CD14-positive monocyte (primary cell): ENCODE measurements around the gene WDR48. TPM values are rescaled to one million over a fixed set of nuclear protein-coding genes. Genes with fewer than 3 reads are reported as not detected.
A peak's percentile ranks its signal among the peaks of the same experiment; 100 is the strongest.

Source experiments
- DNase-seq, 3 donors: peaks; one replicate each; pipeline ENCODE4 v3.0.0-alpha.2; 2011 to 2022
- H2AFZ ChIP-seq: 2 replicates; pipeline ENCODE4 v1.6.0; 2012; ENCODE audit warnings: mild to moderate bottlenecking, low read depth, low read length, inconsistent platforms; ENCODE audit not compliant: insufficient read depth, poor library complexity, severe bottlenecking
- H3K27ac ChIP-seq, 2 donors: 1 replicate in 1 of 2; 2 replicates in 1 of 2; pipeline ENCODE4 v1.5.1; 2012 to 2013; ENCODE audit warnings: low read length in 2 of 2, control low read depth in 1 of 2, inconsistent platforms in 1 of 2, low read depth in 1 of 2, mild to moderate bottlenecking in 1 of 2
- H3K27me3 ChIP-seq, 2 donors: one replicate each; pipeline versions ENCODE4 v1.6.0 to v1.6.1; 2011 to 2013; ENCODE audit warnings: low read length in 2 of 2; ENCODE audit not compliant: control insufficient read depth in 2 of 2, insufficient read depth in 2 of 2
- H3K36me3 ChIP-seq, 2 donors: replicated peaks in 1 of 2; 1 replicate in 1 of 2; 2 replicates in 1 of 2; pipeline versions ENCODE4 v1.5.1 to v1.6.1; 2012 to 2013; ENCODE audit warnings: low read length in 2 of 2, control low read depth in 1 of 2, inconsistent platforms in 1 of 2, mild to moderate bottlenecking in 1 of 2; ENCODE audit not compliant: insufficient read depth in 2 of 2, control insufficient read depth in 1 of 2
- H3K4me1 ChIP-seq, 2 donors: 1 replicate in 1 of 2; 2 replicates in 1 of 2; pipeline versions ENCODE4 v1.5.1 to v1.6.1; 2012 to 2013; ENCODE audit warnings: low read length in 2 of 2, control low read depth in 1 of 2, inconsistent platforms in 1 of 2, mild to moderate bottlenecking in 1 of 2, moderate library complexity in 1 of 2; ENCODE audit not compliant: insufficient read depth in 2 of 2, control insufficient read depth in 1 of 2
- H3K4me2 ChIP-seq: replicated peaks from 2 replicates; pipeline ENCODE3; 2012; ENCODE audit warnings: low read length, moderate library complexity, mild to moderate bottlenecking; ENCODE audit not compliant: poor library complexity, severe bottlenecking; ENCODE audit errors: extremely low read depth
- H3K4me3 ChIP-seq, 3 experiments: fragments of 200-600 bp in 1 of 3; sonication (generic) in 1 of 3; replicated peaks in 1 of 3; 1 replicate in 2 of 3; 2 replicates in 1 of 3; pipeline ENCODE4 v1.5.1; 2011 to 2013; ENCODE audit warnings: low read length in 3 of 3, mild to moderate bottlenecking in 3 of 3, control low read depth in 2 of 3, low read depth in 2 of 3, inconsistent platforms in 1 of 3, moderate library complexity in 1 of 3
- H3K79me2 ChIP-seq: 2 replicates; pipeline ENCODE4 v1.6.0; 2012; ENCODE audit warnings: mild to moderate bottlenecking, control low read depth, inconsistent platforms, low read length, moderate library complexity; ENCODE audit not compliant: insufficient read depth
- H3K9ac ChIP-seq: 2 replicates; pipeline ENCODE4 v1.6.0; 2017; ENCODE audit warnings: low read length, mild to moderate bottlenecking; ENCODE audit not compliant: insufficient read depth, poor library complexity, severe bottlenecking
- H3K9me3 ChIP-seq, 2 donors: replicated peaks in 1 of 2; 1 replicate in 1 of 2; 2 replicates in 1 of 2; pipeline versions ENCODE4 v1.5.1 to v1.6.1; 2012 to 2013; ENCODE audit warnings: low read length in 2 of 2, control low read depth in 1 of 2; ENCODE audit not compliant: control insufficient read depth in 1 of 2, insufficient read depth in 1 of 2
- H4K20me1 ChIP-seq: 2 replicates; pipeline ENCODE4 v1.6.0; 2012; ENCODE audit warnings: mild to moderate bottlenecking, low read length, control low read depth, moderate library complexity; ENCODE audit not compliant: insufficient read depth
- H3K27ac Mint-ChIP-seq, 7 donors: one replicate each; pipeline ENCODE4 v1.8.0; 2020; ENCODE audit warnings: mild to moderate bottlenecking in 7 of 7, mixed read lengths in 7 of 7, moderate library complexity in 6 of 7, inconsistent platforms in 2 of 7
- H3K27me3 Mint-ChIP-seq, 3 donors: one replicate each; pipeline ENCODE4 v1.8.0; 2021 to 2022; ENCODE audit warnings: low read depth in 3 of 3, mild to moderate bottlenecking in 3 of 3, mixed read lengths in 3 of 3, moderate library complexity in 3 of 3, inconsistent platforms in 1 of 3
- H3K36me3 Mint-ChIP-seq, 2 donors: one replicate each; pipeline ENCODE4 v1.8.0; 2020; ENCODE audit warnings: mixed read lengths in 2 of 2, inconsistent platforms in 1 of 2, mild to moderate bottlenecking in 1 of 2
- H3K4me1 Mint-ChIP-seq: one replicate; pipeline ENCODE4 v1.8.0; 2020; ENCODE audit warnings: mild to moderate bottlenecking, mixed read lengths
- H3K4me3 Mint-ChIP-seq, 2 donors: one replicate each; pipeline ENCODE4 v1.8.0; 2020; ENCODE audit warnings: mild to moderate bottlenecking in 2 of 2, mixed read lengths in 2 of 2, moderate library complexity in 1 of 2
- H3K9me3 Mint-ChIP-seq, 7 donors: one replicate each; pipeline ENCODE4 v1.8.0; 2020 to 2022; ENCODE audit warnings: mixed read lengths in 7 of 7, mild to moderate bottlenecking in 6 of 7, moderate library complexity in 6 of 7, inconsistent platforms in 2 of 7
- WGBS: methylation state at CpG from one replicate; pipeline ENCODE4 v1.1.5; 2013; ENCODE audit warnings: missing lambda C conversion rate; ENCODE audit not compliant: insufficient coverage; 5-methylcytosine and 5-hydroxymethylcytosine counted together
- intact Hi-C, 2 donors: fragments of 100-400 bp; cut with micrococcal nuclease; formaldehyde crosslinking; loops; one replicate each; pipeline versions ENCODE4 v1.15.0 to v1.15.1; 2023
- polyA plus RNA-seq, 3 donors: library from polyadenylated mRNA; depleted of rRNA in 1 of 3; unstranded in 2 of 3; stranded (reverse) in 1 of 3; fragments of 300-500 nt in 2 of 3; fragments of >200 nt in 1 of 3; fragmentation: Illumina TruSeq in 2 of 3; gene quantifications; 1 replicate in 2 of 3; 2 replicates in 1 of 3; pipeline ENCODE4 v1.2.3, GENCODE V29; 2012 to 2021
- TF ChIP-seq, protein P1 (sequence below): fragments of 200-600 bp; IDR thresholded peaks from one replicate; pipeline ENCODE4 v1.8.0; 2022; ENCODE audit warnings: antibody characterized with exemption, mild to moderate bottlenecking

WDR48 gene
- polyA plus RNA-seq, 3 donors: 15.0 to 22.7 (median 17.1) TPM

DNA sequence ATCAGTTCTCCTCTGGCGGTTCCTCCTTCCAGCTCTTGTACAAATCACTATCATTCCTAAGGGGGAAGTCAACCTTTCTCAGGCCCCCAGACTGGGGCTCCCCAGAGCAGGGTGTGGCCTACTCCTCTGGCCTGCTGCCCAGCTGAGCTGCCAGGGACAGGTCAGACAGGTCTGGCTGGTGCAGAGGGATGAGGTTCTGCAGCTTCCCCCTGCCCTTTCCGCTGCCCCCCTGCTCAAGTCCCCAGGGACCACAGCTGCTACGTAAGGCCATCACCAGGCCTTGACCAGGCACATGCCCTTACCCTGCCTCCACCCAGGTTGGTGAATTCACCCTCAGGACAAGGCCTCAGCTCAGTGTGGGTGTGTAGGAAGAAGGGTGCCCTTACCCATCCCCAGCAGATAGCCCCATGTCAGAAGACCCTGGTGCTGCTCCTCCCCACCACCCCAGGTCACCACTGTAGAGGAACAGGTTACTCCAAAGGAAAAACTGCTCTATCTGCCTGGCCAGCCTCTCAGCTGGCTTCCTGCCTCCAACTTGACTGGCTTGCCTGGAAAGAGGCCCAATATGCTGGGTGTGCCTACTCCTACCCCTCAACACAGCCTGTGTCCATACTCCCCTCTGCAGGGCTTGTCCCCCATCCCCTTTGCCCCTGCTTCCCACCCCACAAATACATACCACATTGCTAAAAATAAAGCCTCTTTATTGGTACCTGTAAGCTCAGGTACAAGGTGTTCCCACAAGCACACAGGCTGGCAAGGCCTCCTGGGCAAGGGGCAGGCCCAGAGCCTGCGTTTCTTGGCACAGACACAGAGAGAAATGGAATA, 89.6 kb downstream of the WDR48 start:
- Histone ChIP-seq H3K9ac (peak overlapping the region; percentile 10), H3K27me3 (no peaks in the 10 kb centered on the region), H3K4me1 (peaks cover 38 to 51% of the 10 kb centered on the region in 2 donors), H3K4me2 (peak overlapping the region; percentile 40), H3K27ac (peak overlapping the region; percentile 59 to 64), H4K20me1 (peaks cover 89% of the 10 kb centered on the region), H2AFZ (no peak overlapping the region), H3K4me3 (peak overlapping the region in 1 of 3 experiments; percentile 42), H3K9me3 (no peaks in the 10 kb centered on the region), H3K79me2 (peaks cover 14% of the 10 kb centered on the region), H3K36me3 (peaks cover 42 to 60% of the 10 kb centered on the region in 2 donors)
- no peaks in the 10 kb centered on the region for H3K27me3 Mint-ChIP-seq
- TF ChIP-seq, protein P1, sequence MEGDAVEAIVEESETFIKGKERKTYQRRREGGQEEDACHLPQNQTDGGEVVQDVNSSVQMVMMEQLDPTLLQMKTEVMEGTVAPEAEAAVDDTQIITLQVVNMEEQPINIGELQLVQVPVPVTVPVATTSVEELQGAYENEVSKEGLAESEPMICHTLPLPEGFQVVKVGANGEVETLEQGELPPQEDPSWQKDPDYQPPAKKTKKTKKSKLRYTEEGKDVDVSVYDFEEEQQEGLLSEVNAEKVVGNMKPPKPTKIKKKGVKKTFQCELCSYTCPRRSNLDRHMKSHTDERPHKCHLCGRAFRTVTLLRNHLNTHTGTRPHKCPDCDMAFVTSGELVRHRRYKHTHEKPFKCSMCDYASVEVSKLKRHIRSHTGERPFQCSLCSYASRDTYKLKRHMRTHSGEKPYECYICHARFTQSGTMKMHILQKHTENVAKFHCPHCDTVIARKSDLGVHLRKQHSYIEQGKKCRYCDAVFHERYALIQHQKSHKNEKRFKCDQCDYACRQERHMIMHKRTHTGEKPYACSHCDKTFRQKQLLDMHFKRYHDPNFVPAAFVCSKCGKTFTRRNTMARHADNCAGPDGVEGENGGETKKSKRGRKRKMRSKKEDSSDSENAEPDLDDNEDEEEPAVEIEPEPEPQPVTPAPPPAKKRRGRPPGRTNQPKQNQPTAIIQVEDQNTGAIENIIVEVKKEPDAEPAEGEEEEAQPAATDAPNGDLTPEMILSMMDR: no peak
- H3K36me3 Mint-ChIP-seq: peaks cover 59 to 84% of the 10 kb centered on the region in 2 donors
- peaks cover 0 to 1% (median 0%) of the 10 kb centered on the region in 7 donors for H3K9me3 Mint-ChIP-seq
- peak overlapping the region; percentile 82 to 93 (median 86) for H3K27ac Mint-ChIP-seq
- H3K4me1 Mint-ChIP-seq: peaks cover 48% of the 10 kb centered on the region
- intact Hi-C loops: loop anchor here in 1 of 2 donors (5.0 kb wide), 1 partner anchor 36 kb away; no protein-coding TSS in a partner anchor
- peak overlapping the region; percentile 40 to 43 for H3K4me3 Mint-ChIP-seq
- DNase-seq: peak; percentile 73 to 86 (median 82)
- WGBS: no CpG with 5 or more reads among the region's 4 CpGs

DNA sequence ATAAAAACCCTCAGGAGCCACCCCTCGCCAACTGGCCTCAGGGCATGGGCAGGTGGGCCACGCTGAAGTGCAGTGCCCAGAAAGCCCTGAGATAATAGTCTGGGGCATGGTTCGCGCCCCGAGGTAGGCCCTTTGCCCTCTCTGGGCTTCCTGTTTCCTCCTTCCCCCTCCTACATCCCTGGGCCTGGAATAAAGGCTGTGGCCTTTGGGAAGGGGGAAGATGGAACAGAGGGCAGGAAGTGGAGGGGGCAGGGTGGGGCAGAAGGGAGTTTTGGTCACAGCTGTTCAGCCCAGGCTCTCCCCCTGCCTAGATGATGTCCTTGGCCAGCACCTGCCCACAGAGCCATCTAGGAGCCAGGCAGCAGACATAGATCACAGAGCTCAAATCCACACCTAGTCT, 90.3 kb downstream of the WDR48 start:
- TF ChIP-seq, protein P1: no peak
- H3K27me3 Mint-ChIP-seq: no peaks in the 10 kb centered on the region
- peak overlapping the region; percentile 59 to 64 for H3K27ac ChIP-seq
- H3K9me3 ChIP-seq: no peaks in the 10 kb centered on the region
- peak overlapping the region; percentile 82 to 93 (median 86) for H3K27ac Mint-ChIP-seq
- H3K4me1 Mint-ChIP-seq: peaks cover 55% of the 10 kb centered on the region
- H2AFZ ChIP-seq: no peak overlapping the region
- H3K4me3 ChIP-seq: peak overlapping the region in 1 of 3 experiments; percentile 42
- no CpG with 5 or more reads among the region's 5 CpGs for WGBS
- no peaks in the 10 kb centered on the region for H3K27me3 ChIP-seq
- peaks cover 42 to 62% of the 10 kb centered on the region in 2 donors for H3K36me3 ChIP-seq
- peaks cover 62 to 90% of the 10 kb centered on the region in 2 donors for H3K36me3 Mint-ChIP-seq
- H3K9ac ChIP-seq: no peak overlapping the region
- H3K4me1 ChIP-seq: peaks cover 45 to 58% of the 10 kb centered on the region in 2 donors
- peak overlapping the region; percentile 40 for H3K4me2 ChIP-seq
- DNase-seq: peak in 1 of 3 donors; percentile 21
- peaks cover 96% of the 10 kb centered on the region for H4K20me1 ChIP-seq
- H3K4me3 Mint-ChIP-seq: peak overlapping the region in 1 of 2 donors; percentile 43
- H3K9me3 Mint-ChIP-seq: peaks cover 0 to 1% (median 0%) of the 10 kb centered on the region in 7 donors
- H3K79me2 ChIP-seq: peaks cover 19% of the 10 kb centered on the region
- intact Hi-C loops: loop anchor here in 1 of 2 donors (5.0 kb wide), 1 partner anchor 35 kb away; no protein-coding TSS in a partner anchor
